HG03432 (cell line): ENCODE data around the gene ARHGAP8.
"Not testable (repeated sequence)": the region's sequence is repeated elsewhere in the genome, so short reads cannot be mapped to it uniquely, and the experiment has no call there.

ENCODE experiments used
- ATAC-seq: cut with Tn5 transposase; IDR thresholded peaks from one replicate; pipeline ENCODE4 v1.9.1; 2021; ENCODE audit warnings: mild to moderate bottlenecking, moderate library complexity; ENCODE audit not compliant: unreplicated experiment

The ARHGAP8 gene

DNA sequence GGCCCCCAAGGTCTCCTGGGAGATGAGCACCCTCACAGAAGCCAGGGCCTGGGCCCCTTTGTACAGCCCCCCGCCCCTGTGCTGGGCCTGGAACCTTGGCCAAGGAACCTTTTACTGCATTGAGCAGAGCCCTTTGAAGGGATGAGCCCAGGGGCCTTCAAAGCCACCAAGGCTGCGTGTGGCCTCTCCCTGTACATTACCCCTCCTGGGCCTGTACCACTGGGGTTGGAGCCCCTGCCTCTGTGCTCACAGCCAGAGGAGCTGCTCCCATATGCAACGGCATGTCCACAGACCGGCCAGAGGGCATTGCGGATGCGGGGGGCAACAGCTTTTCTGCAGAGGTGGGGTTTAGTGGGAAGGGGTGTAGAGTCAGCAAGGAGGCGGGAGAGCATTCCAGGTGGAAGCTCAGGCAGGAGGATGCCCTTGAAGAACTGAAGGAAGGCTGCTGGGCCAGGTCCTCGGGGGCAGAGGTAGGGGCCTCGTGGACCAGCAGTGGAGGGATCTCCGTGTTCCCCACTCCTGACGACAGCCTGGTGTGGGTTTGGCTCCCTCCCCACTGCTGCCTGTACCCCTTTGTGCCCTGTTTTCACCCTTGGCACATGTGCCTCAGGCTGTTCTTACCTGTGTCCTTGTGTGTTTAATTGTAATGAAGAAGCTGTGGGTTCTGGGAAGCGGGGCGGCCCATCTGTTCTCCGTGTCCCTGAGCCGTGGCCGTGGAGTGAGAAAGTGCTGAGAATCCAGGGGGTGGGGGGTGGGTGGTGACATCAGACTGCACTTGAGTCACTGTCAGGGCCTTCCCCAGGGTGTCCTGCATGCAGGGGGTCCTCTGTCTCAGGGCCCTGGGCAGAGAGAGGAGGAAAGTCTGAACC is 46.9 kb downstream of the ARHGAP8 start:
- no peak for ATAC-seq

GRCh38 chr22:44799946-44800634 is 47.7 kb downstream of the ARHGAP8 start:
- ATAC-seq: not testable (repeated sequence)

DNA sequence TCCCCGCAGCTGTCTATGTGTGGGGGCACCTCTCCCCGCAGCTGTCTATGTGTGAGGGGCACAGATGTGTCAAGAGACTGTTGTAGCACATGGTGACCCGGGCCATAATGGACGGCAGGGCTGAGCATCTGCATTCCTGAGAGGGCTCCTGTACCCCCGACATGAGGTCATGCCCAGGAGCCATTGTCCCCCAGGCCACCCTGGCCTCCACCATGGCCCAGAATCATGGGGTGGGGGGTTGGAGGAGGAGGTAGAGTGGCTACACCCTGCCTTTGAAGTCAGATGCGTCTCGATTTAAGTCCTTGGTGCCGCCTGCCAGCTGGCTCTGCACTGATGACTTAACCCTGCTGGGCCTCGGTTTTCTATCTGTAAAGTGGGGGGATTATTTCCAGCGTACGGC is 49.1 kb downstream of the ARHGAP8 start:
- ATAC-seq: no peak

DNA sequence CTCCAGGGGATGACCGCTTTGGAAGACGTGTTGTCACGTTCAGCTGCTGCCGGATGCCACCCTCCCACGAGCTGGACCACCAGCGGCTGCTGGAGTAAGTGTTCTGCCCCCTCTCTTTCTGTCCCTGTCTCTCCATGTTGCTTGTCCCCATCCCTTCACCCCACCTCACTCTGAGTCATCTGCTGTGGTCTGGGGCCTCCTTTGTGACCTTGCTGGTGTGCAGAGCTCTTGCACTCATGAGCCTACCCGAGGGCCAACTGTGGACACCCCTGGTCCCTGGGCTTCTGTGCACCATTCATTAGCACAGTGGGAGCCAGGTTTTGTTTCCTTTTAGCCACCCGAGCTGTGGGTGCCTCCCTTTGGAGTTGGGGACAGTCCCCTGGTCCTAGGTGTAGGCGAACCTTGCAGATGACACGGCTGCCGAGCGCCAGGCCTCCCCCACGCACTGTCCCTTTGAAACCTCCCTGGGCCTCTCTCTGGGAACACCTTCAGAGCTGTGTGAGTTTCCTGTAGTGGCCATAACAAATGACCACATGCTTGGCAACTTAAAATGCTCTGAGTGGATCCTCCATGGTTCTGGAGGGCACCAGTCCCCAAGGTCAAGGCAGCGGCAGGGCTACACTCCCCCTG is 49.8 kb downstream of the ARHGAP8 start:
- ATAC-seq: no peak

GRCh38 chr22:44802956-44803355 is 50.6 kb downstream of the ARHGAP8 start:
- ATAC-seq: no peak

- no peak for ATAC-seq
Measured at GRCh38 chr22:44804327-44804726, 52.0 kb downstream of the ARHGAP8 start.

- ATAC-seq: no peak
Measured at GRCh38 chr22:44805711-44806110, 53.3 kb downstream of the ARHGAP8 start.

DNA sequence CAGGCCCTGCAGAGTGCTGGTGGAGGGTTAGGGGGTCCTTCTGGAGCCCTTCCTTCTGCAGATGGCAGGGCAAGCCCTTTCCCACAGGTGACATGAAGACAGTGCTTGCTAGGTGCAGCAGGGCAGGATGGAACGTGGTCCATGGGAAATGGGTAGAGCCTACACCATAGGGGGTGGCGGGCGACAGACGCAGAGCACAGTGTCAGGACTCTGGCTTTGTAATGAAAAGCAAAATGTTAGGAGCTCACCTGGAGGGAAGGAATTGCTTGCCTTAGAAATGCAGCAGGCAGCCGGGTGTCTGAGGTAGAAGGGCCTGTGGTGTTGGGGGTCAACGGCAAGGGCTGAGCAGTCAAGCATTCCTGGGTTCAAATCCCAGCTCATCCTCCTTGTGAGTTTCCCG is 54.9 kb downstream of the ARHGAP8 start:
- ATAC-seq: no peak

- no peak for ATAC-seq
Measured at GRCh38 chr22:44807915-44808690, 55.7 kb downstream of the ARHGAP8 start.

DNA sequence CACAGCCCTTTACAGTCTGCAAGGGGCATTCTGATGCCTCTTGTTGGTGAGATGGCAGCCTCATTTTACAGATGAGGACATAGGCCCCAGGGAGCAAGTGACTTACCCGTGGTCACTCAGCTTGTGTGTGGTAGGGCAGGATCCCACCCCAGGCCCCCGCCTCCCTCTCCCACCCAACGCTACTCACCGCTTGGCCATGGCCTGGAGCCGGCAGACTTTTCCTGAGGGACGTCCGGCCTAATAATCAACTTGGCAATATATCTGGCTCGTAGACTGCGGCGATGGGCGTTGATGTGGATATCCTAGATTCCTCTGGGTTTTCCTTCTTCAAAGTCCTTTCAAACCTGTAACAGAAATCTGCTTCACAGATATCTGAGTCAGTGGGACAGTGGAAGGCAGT is 57.1 kb downstream of the ARHGAP8 start:
- no peak for ATAC-seq

DNA sequence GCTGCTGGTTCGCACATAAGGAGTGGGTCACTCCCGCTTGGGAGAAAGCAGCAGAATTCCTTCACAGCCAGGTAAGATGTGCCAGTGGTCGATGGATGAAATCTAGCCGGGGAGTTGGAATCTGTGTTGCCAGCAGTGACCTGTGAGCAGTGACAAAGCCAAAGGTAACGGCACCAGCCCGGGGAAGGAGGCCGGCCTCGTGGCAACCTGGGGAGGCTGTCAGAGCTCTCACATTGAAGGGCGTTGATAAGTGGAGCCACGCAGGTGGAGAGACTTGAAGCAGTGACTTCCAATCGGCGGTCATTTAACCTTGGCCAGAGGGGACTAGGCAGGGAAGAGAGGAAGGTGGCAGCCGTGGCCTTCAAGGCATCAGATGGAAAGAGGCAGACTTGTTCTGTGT is 58.8 kb downstream of the ARHGAP8 start:
- no peak for ATAC-seq

- ATAC-seq: no peak
Measured at GRCh38 chr22:44813416-44813815, 61.0 kb downstream of the ARHGAP8 start.

DNA sequence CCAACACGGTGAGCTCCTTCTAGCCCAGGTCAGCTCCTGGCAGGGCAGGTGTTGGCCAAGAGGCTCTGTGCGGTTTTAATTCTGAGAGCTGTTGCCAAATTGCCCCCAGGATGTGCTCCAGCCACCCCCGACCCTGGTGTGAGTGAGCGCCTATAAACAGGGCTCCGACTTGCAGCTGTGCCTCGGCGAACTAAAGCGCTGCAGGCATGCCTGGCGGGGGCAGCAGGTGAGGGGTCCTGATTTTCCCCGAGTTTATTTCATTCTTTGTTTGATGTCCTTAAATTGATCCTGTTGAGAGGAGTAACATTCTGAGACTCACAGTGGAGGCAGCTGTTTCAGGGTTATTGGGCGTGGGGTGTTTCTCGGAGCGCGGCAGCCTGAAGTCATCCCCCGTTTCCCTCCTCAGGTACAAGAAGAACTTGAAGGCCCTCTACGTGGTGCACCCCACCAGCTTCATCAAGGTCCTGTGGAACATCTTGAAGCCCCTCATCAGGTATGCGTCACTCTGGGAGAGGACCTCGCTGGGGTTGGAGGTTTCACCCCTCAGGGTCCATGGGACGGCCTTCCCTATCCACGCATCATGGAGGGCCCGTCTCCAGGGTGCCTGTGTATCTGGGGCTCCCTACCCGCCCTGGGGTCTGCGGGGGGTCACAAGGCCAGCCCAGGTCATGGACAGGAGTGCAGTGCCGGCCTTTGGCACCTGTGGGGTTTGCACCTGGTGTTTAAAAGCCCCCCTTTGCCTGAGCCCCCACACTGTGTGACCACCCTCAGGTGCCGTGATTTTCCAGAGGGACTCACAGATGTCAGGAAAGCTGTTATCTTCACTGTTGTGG is 62.1 kb downstream of the ARHGAP8 start:
- ATAC-seq: no peak

DNA sequence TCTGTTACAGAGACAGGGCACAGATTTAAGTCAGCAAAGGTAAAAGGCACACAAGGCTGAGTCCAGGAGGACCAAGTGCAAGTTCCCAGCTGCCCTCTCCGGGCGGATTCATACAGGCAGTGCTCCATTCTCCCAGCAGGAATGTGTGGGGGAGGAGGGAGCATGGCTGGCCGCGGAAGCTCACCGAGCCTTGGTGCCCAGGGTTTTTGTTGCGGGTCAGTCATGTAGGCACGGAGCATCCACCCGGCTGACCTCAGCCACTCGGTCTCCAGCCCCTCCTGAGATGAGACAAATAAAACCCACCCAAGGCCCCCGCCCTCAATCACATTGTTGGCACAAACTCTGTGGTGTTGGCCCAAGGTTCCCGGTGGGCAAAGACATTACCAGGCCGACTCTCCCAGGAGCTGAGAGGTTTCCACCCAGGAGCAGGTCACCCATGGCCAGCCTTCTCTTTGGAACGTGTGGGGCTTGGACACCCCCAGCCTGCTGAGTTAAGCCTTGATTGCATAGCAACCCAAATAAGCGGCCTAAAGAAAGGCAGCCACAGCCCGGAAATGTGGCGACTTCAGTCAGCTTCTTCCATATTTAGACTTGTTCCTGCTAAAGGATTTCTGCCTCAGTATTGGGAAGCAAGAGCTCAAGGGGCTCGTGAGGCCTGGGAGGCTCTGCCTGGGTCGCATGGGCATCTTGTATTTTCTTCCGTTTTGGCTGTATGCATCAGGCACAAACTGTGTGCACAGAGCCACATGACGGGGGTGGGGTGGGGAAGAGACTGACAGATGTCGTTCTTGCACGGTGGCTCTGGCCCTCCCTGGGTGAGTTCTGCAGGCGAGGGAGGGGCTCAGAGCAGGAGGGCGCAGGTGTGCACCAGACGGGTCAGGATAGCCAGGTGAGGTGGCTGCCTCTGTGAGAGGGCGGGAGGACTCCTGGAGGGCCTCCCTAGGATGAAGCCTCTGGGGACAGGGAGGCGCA is 63.0 kb downstream of the ARHGAP8 start:
- no peak for ATAC-seq

DNA sequence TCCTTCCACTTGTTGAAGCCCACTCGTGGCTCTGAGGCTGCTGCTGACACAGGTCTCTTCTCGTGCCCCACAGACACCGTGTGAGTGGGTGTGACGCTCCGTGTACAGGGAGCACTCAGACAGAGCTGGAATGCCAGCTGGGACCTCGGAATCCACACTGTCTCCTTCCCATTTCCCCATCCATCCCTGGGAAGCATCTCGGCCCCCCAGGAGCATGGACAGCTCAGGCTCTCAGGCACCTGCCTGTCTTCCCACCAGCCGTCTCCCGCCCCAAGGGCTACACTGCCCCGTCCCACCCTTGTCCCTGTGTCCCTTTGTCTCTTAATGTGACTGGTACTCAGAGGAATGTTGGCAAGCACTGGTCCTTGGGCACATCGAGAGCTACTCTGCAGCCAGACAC is 63.8 kb downstream of the ARHGAP8 start:
- ATAC-seq: no peak

DNA sequence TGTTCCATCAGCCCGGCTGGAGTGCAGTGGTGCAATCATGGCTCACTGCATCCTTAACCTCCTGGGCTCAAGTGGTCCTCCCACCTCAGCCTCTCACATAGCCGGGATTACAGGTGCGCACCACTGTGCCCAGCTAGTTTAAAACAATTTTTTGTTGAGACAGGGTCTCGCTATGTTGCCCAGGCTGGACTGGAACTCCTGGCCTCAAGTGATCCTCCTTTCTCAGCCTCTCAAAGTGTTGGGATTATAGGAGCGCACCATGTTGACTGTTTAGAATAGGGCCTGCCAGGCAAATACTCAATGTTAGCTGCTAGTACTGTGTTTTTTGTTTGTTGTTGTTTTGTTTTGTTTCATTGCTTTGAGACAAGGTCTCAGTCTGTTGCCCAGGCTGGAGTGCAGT is 66.4 kb downstream of the ARHGAP8 start:
- ATAC-seq: no peak

GRCh38 chr22:44819966-44820631 is 67.7 kb downstream of the ARHGAP8 start:
- no peak for ATAC-seq

GRCh38 chr22:44821741-44822475 is 69.5 kb downstream of the ARHGAP8 start:
- no peak for ATAC-seq
